ENCODE results near the gene CYP2F1. TPM values are rescaled to one million over a fixed set of nuclear protein-coding genes. Genes with fewer than 3 reads are reported as not detected.
"Not testable (repeated sequence)": the region's sequence is repeated elsewhere in the genome, so short reads cannot be mapped to it uniquely, and the experiment has no call there.

CYP2F1 gene
- polyA plus RNA-seq, 3 donors, result not detected

DNA sequence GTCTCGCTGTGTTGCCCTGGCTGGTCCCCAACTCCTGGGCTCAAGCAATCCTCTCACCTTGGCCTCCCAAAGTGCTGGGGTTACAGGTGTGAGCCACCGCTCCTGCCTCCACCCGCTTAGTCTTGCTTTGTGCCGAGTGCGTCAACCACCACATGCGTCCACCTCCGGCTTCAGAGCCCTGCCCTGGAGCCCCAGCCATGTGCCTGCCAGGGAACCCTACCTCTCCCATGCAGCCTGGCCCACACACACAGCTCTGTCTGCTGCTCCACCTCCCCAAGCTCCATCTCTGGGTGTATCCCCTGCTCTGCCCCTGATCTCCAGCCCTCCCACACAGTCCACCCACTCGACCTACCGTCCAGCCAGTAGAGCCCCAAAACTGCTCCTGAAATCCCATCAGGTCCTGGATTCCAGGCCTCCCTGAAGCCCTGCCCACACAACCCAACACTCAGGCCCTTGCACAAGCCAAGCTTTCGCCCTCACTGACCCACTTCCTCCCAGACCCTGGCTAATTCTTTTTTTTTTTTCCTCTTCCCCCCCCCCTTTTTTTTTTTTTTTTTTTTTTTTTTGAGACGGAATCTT, 9.6 kb downstream of the CYP2F1 start:
- H3K4me2 ChIP-seq (replicated peaks; ENCODE audit: extremely low read depth, low read length, poor library complexity, severe bottlenecking), result no peak overlapping the region
- Mint-ChIP-seq H3K9me3 (peaks cover 0 to 4% (median 2%) of the 10 kb centered on the region in 7 donors), H3K36me3 (no peaks in the 10 kb centered on the region), H3K4me3 (no peak overlapping the region), H3K27ac (peak overlapping the region in 2 of 7 donors; percentile 9 to 24), H3K4me1 (peaks cover 24% of the 10 kb centered on the region), H3K27me3 (ENCODE audit: low read depth in 3 of 3) (peaks cover 16 to 23% (median 21%) of the 10 kb centered on the region in 3 donors)
- H3K4me1 ChIP-seq (ENCODE audit: control insufficient read depth in 1 of 2, insufficient read depth in 2 of 2, low read length in 2 of 2), result peaks cover 6 to 8% of the 10 kb centered on the region in 2 donors
- no peaks in the 10 kb centered on the region for H3K36me3 ChIP-seq (replicated peaks in 1 of 2; ENCODE audit: control insufficient read depth in 1 of 2, insufficient read depth in 2 of 2, low read length in 2 of 2)
- H3K79me2 ChIP-seq (ENCODE audit: insufficient read depth, low read length), result no peaks in the 10 kb centered on the region
- intact Hi-C loops (cut with micrococcal nuclease), result no loop called here
- TF ChIP-seq, protein P1, sequence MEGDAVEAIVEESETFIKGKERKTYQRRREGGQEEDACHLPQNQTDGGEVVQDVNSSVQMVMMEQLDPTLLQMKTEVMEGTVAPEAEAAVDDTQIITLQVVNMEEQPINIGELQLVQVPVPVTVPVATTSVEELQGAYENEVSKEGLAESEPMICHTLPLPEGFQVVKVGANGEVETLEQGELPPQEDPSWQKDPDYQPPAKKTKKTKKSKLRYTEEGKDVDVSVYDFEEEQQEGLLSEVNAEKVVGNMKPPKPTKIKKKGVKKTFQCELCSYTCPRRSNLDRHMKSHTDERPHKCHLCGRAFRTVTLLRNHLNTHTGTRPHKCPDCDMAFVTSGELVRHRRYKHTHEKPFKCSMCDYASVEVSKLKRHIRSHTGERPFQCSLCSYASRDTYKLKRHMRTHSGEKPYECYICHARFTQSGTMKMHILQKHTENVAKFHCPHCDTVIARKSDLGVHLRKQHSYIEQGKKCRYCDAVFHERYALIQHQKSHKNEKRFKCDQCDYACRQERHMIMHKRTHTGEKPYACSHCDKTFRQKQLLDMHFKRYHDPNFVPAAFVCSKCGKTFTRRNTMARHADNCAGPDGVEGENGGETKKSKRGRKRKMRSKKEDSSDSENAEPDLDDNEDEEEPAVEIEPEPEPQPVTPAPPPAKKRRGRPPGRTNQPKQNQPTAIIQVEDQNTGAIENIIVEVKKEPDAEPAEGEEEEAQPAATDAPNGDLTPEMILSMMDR (IDR thresholded peaks at IDR 0.05), result no peak
- no peaks in the 10 kb centered on the region for H4K20me1 ChIP-seq (ENCODE audit: insufficient read depth, low read length)
- 87% methylated on average over 7 of the region's 11 CpGs for WGBS (ENCODE audit: insufficient coverage)
- no peak overlapping the region for H3K27ac ChIP-seq (ENCODE audit: low read depth in 1 of 2, low read length in 2 of 2)
- no peak overlapping the region for H3K4me3 ChIP-seq (replicated peaks in 1 of 3; ENCODE audit: low read depth in 2 of 3, low read length in 3 of 3)
- no peaks in the 10 kb centered on the region for H3K9me3 ChIP-seq (replicated peaks in 1 of 2; ENCODE audit: control insufficient read depth in 1 of 2, insufficient read depth in 1 of 2, low read length in 2 of 2)
- DNase-seq, result no peak
- H3K27me3 ChIP-seq (ENCODE audit: control insufficient read depth in 2 of 2, insufficient read depth in 2 of 2, low read length in 2 of 2), result no peaks in the 10 kb centered on the region
- no peak overlapping the region for H3K9ac ChIP-seq (ENCODE audit: insufficient read depth, low read length, poor library complexity, severe bottlenecking)
- H2AFZ ChIP-seq (ENCODE audit: insufficient read depth, low read depth, low read length, poor library complexity, severe bottlenecking), result no peak overlapping the region

DNA sequence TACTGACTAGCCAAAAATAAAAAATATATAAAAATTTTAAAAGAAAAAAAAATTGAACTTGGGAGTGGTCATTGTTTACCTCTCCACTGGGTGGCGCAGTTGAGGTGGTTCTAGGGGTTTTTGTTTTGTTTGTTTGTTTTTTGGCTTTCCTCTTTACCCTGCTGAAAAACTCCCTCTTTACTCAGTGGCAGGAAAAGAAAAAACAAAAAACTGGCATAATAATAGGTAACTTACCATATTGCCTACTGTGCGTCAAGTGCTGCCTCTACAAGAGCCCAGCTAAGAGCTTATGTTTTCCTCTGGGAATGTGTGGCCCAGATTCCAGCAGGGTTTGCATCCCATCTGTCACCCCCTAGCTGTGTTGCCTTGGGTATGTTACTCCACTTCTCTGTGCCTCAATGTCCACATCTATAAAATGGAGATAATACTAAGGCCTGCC, 12.6 kb downstream of the CYP2F1 start:
- H3K9ac ChIP-seq (ENCODE audit: insufficient read depth, low read length, poor library complexity, severe bottlenecking); H3K79me2 ChIP-seq (ENCODE audit: insufficient read depth, low read length); H3K4me3 Mint-ChIP-seq; H3K27me3 ChIP-seq (ENCODE audit: control insufficient read depth in 2 of 2, insufficient read depth in 2 of 2, low read length in 2 of 2); H3K36me3 ChIP-seq (replicated peaks in 1 of 2; ENCODE audit: control insufficient read depth in 1 of 2, insufficient read depth in 2 of 2, low read length in 2 of 2); H4K20me1 ChIP-seq (ENCODE audit: insufficient read depth, low read length); H3K4me2 ChIP-seq (replicated peaks; ENCODE audit: extremely low read depth, low read length, poor library complexity, severe bottlenecking); H3K27ac ChIP-seq (ENCODE audit: low read depth in 1 of 2, low read length in 2 of 2); H3K36me3 Mint-ChIP-seq; H3K9me3 ChIP-seq (replicated peaks in 1 of 2; ENCODE audit: control insufficient read depth in 1 of 2, insufficient read depth in 1 of 2, low read length in 2 of 2); H3K4me1 ChIP-seq (ENCODE audit: control insufficient read depth in 1 of 2, insufficient read depth in 2 of 2, low read length in 2 of 2); H3K4me3 ChIP-seq (replicated peaks in 1 of 3; ENCODE audit: low read depth in 2 of 3, low read length in 3 of 3); H3K9me3 Mint-ChIP-seq; H3K27ac Mint-ChIP-seq; H2AFZ ChIP-seq (ENCODE audit: insufficient read depth, low read depth, low read length, poor library complexity, severe bottlenecking): not testable (repeated sequence)
- DNase-seq, result peak; percentile 6 to 41 (median 24)
- TF ChIP-seq, protein P1 (IDR thresholded peaks at IDR 0.05), result peak; percentile 75
- WGBS (ENCODE audit: insufficient coverage), result no CpG with 5 or more reads among the region's 2 CpGs
- intact Hi-C loops (cut with micrococcal nuclease), result loop anchor here in 1 of 2 donors (2.0 kb wide), 1 partner anchor 182 kb away; no protein-coding TSS in a partner anchor
- Mint-ChIP-seq H3K27me3 (ENCODE audit: low read depth in 3 of 3) (peaks cover 22 to 33% (median 33%) of the 10 kb centered on the region in 3 donors), H3K4me1 (peaks cover 16% of the 10 kb centered on the region)

DNA sequence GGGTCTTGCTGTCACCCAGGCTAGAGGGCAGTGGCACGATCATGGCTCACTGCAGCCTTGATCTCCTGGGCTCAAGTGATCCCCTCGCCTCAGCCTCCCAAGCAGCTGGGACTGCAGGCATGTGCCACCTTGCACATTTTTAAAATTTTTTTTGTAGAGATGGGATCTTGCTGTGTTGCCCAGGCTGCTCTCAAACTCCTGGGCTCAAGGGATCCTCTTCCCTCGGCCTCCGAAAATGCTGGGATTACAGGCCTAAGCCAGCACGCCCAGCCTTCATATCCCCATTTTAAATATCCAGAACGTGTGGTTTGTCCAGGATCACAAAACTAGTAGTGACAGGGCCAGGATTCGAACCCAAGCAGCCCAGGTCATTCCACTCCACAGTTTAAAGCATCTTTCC, 13.1 kb downstream of the CYP2F1 start:
- peaks cover 27 to 35% (median 33%) of the 10 kb centered on the region in 3 donors for H3K27me3 Mint-ChIP-seq (ENCODE audit: low read depth in 3 of 3)
- H3K9ac ChIP-seq (ENCODE audit: insufficient read depth, low read length, poor library complexity, severe bottlenecking); H4K20me1 ChIP-seq (ENCODE audit: insufficient read depth, low read length); H3K27me3 ChIP-seq (ENCODE audit: control insufficient read depth in 2 of 2, insufficient read depth in 2 of 2, low read length in 2 of 2); H3K9me3 ChIP-seq (replicated peaks in 1 of 2; ENCODE audit: control insufficient read depth in 1 of 2, insufficient read depth in 1 of 2, low read length in 2 of 2); H3K36me3 ChIP-seq (replicated peaks in 1 of 2; ENCODE audit: control insufficient read depth in 1 of 2, insufficient read depth in 2 of 2, low read length in 2 of 2); H3K4me2 ChIP-seq (replicated peaks; ENCODE audit: extremely low read depth, low read length, poor library complexity, severe bottlenecking); H3K27ac ChIP-seq (ENCODE audit: low read depth in 1 of 2, low read length in 2 of 2); H3K9me3 Mint-ChIP-seq; DNase-seq; H3K4me3 ChIP-seq (replicated peaks in 1 of 3; ENCODE audit: low read depth in 2 of 3, low read length in 3 of 3); H3K4me1 ChIP-seq (ENCODE audit: control insufficient read depth in 1 of 2, insufficient read depth in 2 of 2, low read length in 2 of 2); H3K36me3 Mint-ChIP-seq; H3K79me2 ChIP-seq (ENCODE audit: insufficient read depth, low read length): not testable (repeated sequence)
- intact Hi-C loops (cut with micrococcal nuclease), result loop anchor here in 1 of 2 donors (2.0 kb wide), 1 partner anchor 181 kb away; no protein-coding TSS in a partner anchor
- H3K4me3 Mint-ChIP-seq, result peak overlapping the region in 1 of 2 donors; percentile 76
- H3K27ac Mint-ChIP-seq, result peak overlapping the region in 1 of 7 donors; percentile 38
- WGBS (ENCODE audit: insufficient coverage), result 100% methylated on average over 1 of the region's 7 CpGs
- peaks cover 16% of the 10 kb centered on the region for H3K4me1 Mint-ChIP-seq
- peak overlapping the region; percentile 68 for H2AFZ ChIP-seq (ENCODE audit: insufficient read depth, low read depth, low read length, poor library complexity, severe bottlenecking)

Measured in CD14-positive monocyte (primary cell).